SK-N-SH treated with all-trans-retinoic acid at 6 μM for 48 hours (cell line): ENCODE measurements around the gene EFCAB7.

ENCODE experiments used
- CSRNP3 ChIP-seq: fragments of 250-450 bp; sonication (Bioruptor Pico); IDR thresholded peaks from 2 replicates; pipeline ENCODE4 v1.5.1; 2021; ENCODE audit warnings: mild to moderate bottlenecking, moderate library complexity
- ESRRG ChIP-seq: fragments of 250-450 bp; sonication (Bioruptor Pico); IDR thresholded peaks from 2 replicates; pipeline ENCODE4 v1.6.1; 2021; ENCODE audit warnings: mild to moderate bottlenecking
- GLIS3 ChIP-seq: fragments of 250-450 bp; sonication (Bioruptor Pico); IDR thresholded peaks from 2 replicates; pipeline ENCODE4 v1.5.0; 2020; ENCODE audit warnings: mild to moderate bottlenecking, moderate library complexity
- PATZ1 ChIP-seq: fragments of 250-450 bp; sonication (Bioruptor Pico); IDR thresholded peaks from 2 replicates; pipeline ENCODE4 v1.8.0; 2020; ENCODE audit warnings: mild to moderate bottlenecking, moderate library complexity, borderline replicate concordance
- PPARA ChIP-seq: fragments of 250-450 bp; sonication (Bioruptor Pico); IDR thresholded peaks from 2 replicates; pipeline ENCODE4 v1.5.0; 2020; ENCODE audit warnings: mild to moderate bottlenecking, borderline replicate concordance
- RARB ChIP-seq: fragments of 250-450 bp; sonication (Bioruptor Pico); IDR thresholded peaks from 2 replicates; pipeline ENCODE4 v1.8.0; 2021; ENCODE audit warnings: mild to moderate bottlenecking, moderate library complexity
- TCF4 ChIP-seq: fragments of 250-450 bp; sonication (Bioruptor Pico); IDR thresholded peaks from 2 replicates; pipeline ENCODE4 v1.8.0; 2021; ENCODE audit warnings: mild to moderate bottlenecking, moderate library complexity, borderline replicate concordance
- TOX ChIP-seq: fragments of 250-450 bp; sonication (Bioruptor Pico); IDR thresholded peaks from 2 replicates; pipeline ENCODE4 v1.8.0; 2021; ENCODE audit warnings: mild to moderate bottlenecking, moderate library complexity, borderline replicate concordance
- ZFP3 ChIP-seq: fragments of 250-450 bp; sonication (Bioruptor Pico); IDR thresholded peaks from 2 replicates; pipeline ENCODE4 v1.5.0; 2020; ENCODE audit warnings: mild to moderate bottlenecking, moderate library complexity

DNA sequence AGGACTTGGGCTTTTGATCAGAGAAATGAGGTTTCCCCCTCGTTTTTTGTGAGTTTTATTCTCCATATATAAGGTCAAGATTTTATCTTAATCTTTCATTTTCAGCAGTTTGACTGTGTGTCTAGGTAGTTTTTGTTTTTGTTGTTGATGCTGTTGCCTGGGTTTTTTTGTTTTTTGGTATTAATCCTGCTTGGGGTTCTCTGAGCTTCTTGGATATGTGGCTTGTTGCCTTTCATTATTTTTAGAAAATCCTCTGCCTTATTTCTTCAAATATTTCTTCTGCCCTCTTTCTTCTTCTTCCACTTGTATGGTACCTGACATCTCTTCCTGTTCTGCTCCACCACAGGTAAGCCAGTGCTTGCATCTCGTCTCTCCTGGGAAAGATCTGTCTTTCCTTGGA is 25.0 kb downstream of the EFCAB7 start:
- TF ChIP-seq GLIS3 (CRISPR knock-in tag) (no peak), PATZ1 (CRISPR knock-in tag) (no peak), RARB (CRISPR knock-in tag) (no peak), PPARA (CRISPR knock-in tag) (no peak), TCF4 (CRISPR knock-in tag) (no peak), ZFP3 (CRISPR knock-in tag) (no peak), ESRRG (no peak), TOX (CRISPR knock-in tag) (no peak), CSRNP3 (CRISPR knock-in tag) (no peak)
